GM19372 (cell line): ENCODE data around the gene SART1.
"Not testable (repeated sequence)": the region's sequence is repeated elsewhere in the genome, so short reads cannot be mapped to it uniquely, and the experiment has no call there.

Source experiments
- ATAC-seq: cut with Tn5 transposase; IDR thresholded peaks from one replicate; pipeline ENCODE4 v1.9.1; 2021; ENCODE audit warnings: mild to moderate bottlenecking, low read depth, moderate library complexity; ENCODE audit not compliant: unreplicated experiment

Gene SART1

DNA sequence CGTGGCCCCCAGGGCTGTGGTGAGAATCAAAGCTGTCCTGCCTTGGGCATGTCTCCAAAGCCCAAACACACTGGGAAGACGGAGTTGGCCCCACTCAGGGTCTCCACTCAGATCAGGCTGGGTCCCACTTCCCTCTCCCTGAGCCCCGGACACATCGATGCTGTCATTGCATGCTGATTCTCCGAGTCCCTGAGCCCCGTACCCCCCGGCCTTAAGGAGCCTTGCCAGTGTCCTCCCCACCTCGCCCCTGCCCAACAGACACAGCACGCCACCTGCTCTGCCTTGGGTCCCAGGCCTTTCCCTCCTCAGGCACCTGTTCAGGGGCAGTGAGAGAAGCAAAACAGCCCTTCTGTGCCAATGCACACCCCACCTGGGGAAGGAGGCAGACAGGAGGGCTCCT is 25.8 kb downstream of the SART1 start:
- no peak for ATAC-seq

GRCh38 chr11:65988791-65989592 is 27.5 kb downstream of the SART1 start:
- peak; percentile 72 for ATAC-seq

- ATAC-seq = no peak
These were observed 30.5 kb downstream of the SART1 start for GRCh38 chr11:65992056-65992455.

DNA sequence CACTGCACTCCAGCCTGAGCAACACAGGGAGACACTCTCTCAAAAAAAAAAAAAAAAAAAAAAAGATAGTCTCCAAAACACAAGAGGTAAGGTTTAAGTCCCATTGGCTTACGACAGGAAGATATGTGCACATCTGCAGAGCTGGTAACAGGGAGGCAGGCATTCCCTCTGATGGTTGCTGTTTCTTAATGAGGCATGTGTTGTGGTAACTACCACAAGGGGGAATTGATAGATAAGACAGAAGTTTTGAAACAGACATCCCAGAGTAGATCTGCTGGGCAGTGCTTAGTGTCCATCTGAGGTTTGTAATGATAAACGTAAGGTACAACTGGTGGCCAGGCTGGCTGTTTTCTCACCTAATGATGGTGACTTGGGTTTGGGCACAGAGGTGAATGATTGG is 35.8 kb downstream of the SART1 start:
- no peak for ATAC-seq

DNA sequence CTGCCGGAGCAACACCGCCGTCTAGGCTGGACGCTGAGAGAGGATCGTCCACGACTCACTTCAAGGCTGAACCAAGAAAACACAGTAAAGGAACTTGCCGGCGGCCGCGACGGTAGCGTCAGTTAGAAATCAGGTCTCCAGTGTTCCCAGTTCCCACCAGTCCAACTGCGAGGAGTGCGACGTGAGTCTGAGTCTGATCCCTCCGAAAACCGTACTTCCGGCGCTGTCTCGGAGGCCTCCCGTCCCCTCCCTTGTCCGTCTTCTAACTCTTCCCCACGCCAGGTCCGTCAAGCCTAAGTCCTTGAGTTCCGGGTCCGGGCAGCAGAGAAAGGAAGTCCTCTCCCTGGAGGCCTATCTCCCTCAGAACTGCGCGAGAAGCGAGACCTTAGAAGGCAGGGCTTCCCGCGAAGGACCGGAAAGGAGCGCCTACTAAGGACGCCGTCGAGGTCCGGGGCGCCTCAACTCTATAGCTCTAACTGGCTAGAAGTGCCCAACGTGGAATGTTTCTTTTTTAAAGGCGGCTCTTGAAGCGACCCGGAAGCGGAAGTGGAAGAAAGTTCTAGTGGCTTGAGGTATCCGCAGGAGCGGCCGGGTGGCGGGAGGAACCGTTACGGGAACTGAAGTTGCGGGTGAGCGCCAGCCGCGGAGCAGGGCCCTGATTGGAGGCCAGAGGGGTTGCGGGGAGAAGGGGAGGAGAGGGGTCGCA is 40.6 kb downstream of the SART1 start, which contains the start of the genes BANF1 and EIF1AD:
TSS of gene BANF1 (plus strand) at position 562 of the 706 bp plus-strand sequence. CDS start 748 bp downstream, outside the sequence.
TSS of gene EIF1AD (minus strand) at position 216 of the 706 bp plus-strand sequence. CDS start 1,768 bp downstream, outside the sequence.
- ATAC-seq = peak; percentile 72

- ATAC-seq = peak; percentile 61
These were observed 41.2 kb downstream of the SART1 start for GRCh38 chr11:66002648-66003225.

DNA sequence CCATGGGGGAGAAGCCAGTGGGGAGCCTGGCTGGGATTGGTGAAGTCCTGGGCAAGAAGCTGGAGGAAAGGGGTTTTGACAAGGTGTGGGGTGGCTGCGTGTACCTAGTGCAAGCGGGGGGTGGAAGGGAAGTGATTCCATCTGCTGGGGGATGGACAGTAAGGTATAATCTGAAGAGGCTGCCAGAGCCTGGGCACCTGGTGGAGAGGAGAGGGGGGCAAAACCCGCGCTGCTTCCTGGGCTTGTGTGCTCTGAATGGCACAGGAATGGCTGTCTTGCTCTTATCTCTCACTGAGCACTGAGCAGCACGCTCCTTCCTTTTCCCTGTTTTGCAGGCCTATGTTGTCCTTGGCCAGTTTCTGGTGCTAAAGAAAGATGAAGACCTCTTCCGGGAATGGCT is 41.8 kb downstream of the SART1 start:
- ATAC-seq = no peak

GRCh38 chr11:66004186-66004585 is 42.7 kb downstream of the SART1 start:
- ATAC-seq = no peak

DNA sequence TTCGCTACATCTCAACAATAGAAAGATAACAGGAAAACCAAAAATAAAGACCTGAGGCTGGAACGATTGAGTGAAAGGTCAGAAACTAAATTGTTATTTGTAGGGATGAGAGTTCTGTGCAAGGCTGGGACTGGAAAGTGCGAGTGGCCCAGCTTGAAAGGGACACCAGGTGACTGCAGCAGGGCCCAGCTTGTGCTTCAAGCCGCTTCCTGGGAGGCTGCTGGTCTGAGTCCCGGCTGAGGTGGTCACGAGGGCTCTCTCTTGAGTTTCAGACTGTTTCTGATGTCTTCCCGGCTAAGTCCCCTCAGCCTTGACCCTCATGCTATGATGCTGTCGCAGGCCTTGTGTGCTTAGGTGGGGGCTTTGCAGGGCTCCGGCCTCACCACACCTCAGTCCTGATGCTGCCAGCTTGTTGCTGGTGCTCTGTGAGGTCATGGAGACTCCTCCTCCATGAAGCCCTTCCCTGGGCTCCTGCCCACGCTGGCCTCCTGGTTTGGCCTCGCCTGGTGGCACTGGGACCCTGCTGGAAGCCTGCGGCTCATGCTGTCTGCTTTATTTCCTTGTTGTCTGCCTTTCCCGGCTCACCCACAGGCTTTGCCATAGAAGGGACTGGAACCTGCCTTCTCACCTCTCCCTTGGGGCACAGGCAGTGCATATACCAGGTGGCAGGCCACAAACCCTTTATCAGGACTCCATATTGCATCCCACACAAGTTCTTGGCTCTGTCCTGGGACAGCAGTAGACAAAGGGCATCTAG is 44.8 kb downstream of the SART1 start:
- no peak for ATAC-seq

DNA sequence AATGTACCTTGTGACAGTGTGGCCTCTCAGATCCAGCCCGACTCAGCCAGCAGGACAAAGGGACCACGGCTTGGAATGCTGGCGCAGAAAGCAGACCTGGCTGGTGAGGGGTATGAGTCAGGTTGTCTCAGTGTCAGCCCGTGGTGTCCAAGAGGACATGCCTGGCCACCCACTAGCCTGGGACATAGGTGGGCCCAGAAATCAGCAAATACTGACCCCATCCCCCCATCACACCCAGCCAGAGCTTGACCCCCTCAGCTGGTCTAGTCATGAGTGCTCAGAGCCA is 45.3 kb downstream of the SART1 start:
- ATAC-seq = no peak

- no peak for ATAC-seq
These were observed 45.7 kb downstream of the SART1 start for GRCh38 chr11:66007201-66007634.

DNA sequence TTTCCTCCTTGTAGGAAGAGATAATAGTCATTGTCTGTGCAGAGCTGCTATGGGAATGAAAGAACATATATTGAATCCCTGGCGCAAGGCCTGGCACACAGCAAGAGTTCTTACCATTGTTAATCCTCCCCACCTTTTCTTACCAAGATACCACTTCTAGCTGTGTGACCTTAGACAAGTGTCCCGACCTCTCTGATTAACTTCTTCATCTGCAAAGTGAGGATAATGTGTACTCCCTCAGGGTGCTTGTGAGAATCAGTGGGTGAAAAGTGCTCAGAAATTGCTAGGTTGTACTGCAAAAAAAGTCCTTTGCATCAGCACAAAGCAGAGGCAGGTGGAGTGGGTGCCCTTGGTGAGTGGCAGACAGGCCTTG is 46.5 kb downstream of the SART1 start:
- no peak for ATAC-seq

GRCh38 chr11:66008468-66009101 is 47.1 kb downstream of the SART1 start:
- ATAC-seq = no peak

GRCh38 chr11:66010036-66010435 is 48.5 kb downstream of the SART1 start:
- ATAC-seq = not testable (repeated sequence)

GRCh38 chr11:66011239-66011784 is 49.8 kb downstream of the SART1 start:
- ATAC-seq = no peak

- no peak for ATAC-seq
These were observed 50.3 kb downstream of the SART1 start, which contains the start of gene CST6 for GRCh38 chr11:66011785-66012303. Gene CST6 (plus strand): TSS chr11:66012008. CDS start chr11:66012045, 37 bp downstream.

GRCh38 chr11:66012371-66012945 is 50.9 kb downstream of the SART1 start:
- no peak for ATAC-seq

GRCh38 chr11:66012946-66013761 is 51.6 kb downstream of the SART1 start:
- no peak for ATAC-seq

DNA sequence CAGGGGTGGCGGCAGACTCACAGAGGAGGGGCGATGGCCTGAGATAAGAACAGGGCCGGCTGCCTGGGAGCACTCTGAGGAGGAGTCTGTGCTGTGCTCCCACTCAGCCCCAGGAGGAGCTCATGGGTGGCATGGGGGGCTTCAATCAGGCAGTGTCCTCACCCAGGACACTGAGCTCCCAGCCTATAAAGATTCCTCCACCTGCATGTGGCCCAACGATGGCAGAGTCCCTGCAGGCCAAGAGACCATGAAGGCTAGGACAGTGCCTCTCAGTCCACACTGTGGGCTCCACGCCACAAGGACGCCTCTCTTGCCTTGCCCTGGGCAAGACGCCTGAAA is 52.2 kb downstream of the SART1 start:
- no peak for ATAC-seq
